C4-2B (cell line): ENCODE data around the gene SLC43A3.

ENCODE experiments used
- ZFX ChIP-seq: fragments of 450-650 bp; IDR thresholded peaks from 2 replicates; pipeline ENCODE4 v1.6.1; 2017
- TF ChIP-seq, protein P1 (sequence below): fragments of 450-650 bp; conservative IDR thresholded peaks from 2 replicates; pipeline ENCODE4 v1.5.1; 2017; ENCODE audit warnings: mild to moderate bottlenecking

DNA sequence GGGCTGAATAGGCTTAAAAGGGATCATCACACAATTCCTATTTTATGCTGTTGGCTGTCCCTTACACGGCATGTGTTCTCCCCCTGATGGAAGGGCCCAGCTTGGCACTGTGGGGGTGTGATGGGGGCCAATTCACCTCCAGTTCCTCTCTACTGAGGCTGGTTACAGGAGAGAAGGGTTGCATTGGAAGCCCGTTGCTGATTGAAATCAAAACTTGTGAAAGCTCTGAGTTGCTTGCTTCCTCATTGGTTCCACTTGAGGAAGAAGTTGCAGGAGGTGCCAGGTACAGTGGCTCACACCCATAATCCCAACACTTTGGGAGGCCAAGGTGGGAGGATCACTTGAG is 23.1 kb downstream of the SLC43A3 start:
- TF ChIP-seq, protein P1, sequence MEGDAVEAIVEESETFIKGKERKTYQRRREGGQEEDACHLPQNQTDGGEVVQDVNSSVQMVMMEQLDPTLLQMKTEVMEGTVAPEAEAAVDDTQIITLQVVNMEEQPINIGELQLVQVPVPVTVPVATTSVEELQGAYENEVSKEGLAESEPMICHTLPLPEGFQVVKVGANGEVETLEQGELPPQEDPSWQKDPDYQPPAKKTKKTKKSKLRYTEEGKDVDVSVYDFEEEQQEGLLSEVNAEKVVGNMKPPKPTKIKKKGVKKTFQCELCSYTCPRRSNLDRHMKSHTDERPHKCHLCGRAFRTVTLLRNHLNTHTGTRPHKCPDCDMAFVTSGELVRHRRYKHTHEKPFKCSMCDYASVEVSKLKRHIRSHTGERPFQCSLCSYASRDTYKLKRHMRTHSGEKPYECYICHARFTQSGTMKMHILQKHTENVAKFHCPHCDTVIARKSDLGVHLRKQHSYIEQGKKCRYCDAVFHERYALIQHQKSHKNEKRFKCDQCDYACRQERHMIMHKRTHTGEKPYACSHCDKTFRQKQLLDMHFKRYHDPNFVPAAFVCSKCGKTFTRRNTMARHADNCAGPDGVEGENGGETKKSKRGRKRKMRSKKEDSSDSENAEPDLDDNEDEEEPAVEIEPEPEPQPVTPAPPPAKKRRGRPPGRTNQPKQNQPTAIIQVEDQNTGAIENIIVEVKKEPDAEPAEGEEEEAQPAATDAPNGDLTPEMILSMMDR, result no peak
- no peak for TF ChIP-seq ZFX
